Activated CD4-positive, alpha-beta T cell treated with anti-CD3 and anti-CD28 coated beads, Interleukin-2, amount 10 ng/mL, durations not matched to agents 24 days and 14 days (primary cell): ENCODE data around the gene PKIG. TPM values are rescaled to one million over a fixed set of nuclear protein-coding genes. Genes with fewer than 3 reads are reported as not detected.

Source experiments
- DNase-seq: peaks from one replicate; pipeline ENCODE4 v3.0.0; 2022
- H3K27ac Mint-ChIP-seq: one replicate; pipeline ENCODE4 v1.8.0; 2022; ENCODE audit warnings: mild to moderate bottlenecking, mixed read lengths
- H3K27me3 Mint-ChIP-seq: one replicate; pipeline ENCODE4 v1.8.0; 2022; ENCODE audit warnings: mixed read lengths
- H3K36me3 Mint-ChIP-seq: one replicate; pipeline ENCODE4 v1.8.0; 2022; ENCODE audit warnings: low read depth, mild to moderate bottlenecking, mixed read lengths
- H3K4me1 Mint-ChIP-seq: one replicate; pipeline ENCODE4 v1.8.0; 2021; ENCODE audit warnings: mixed read lengths
- H3K4me3 Mint-ChIP-seq: one replicate; pipeline ENCODE4 v1.8.0; 2022; ENCODE audit warnings: mild to moderate bottlenecking, moderate library complexity, mixed read lengths
- H3K9me3 Mint-ChIP-seq: one replicate; pipeline ENCODE4 v1.8.0; 2021; ENCODE audit warnings: mixed read lengths
- intact Hi-C: fragments of 100-400 bp; cut with micrococcal nuclease; formaldehyde crosslinking; loops from one replicate; pipeline ENCODE4 v1.15.1; 2023
- total RNA-seq: library from RNA; stranded (reverse); gene quantifications from 2 replicates; pipeline ENCODE4 v1.2.3, GENCODE V29; 2022

PKIG gene
- total RNA-seq, 1 donor from 2014 or later, result 1.7 TPM

DNA sequence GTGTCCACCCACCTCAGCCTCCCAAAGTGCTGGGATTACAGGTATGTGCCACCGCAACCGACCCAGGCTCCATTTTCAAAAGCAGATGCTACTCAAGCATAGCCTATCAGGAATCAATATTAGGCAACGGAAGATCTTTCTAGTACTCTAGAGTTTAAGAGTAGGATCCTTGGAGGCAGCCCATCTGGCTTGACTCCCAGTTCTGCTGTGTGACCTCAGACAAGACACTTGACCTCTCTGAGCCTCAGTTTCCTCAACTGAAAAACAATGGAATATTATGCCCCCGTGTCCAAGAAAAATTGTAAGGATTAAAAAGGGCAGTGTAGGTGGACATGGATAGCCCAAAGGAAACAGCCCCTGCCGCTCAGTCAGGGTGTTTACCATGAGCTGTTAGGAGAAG is 54.7 kb downstream of the PKIG start:
- H3K4me3 Mint-ChIP-seq, result no peak overlapping the region
- H3K27me3 Mint-ChIP-seq, result no peaks in the 10 kb centered on the region
- H3K36me3 Mint-ChIP-seq, result peaks cover 65% of the 10 kb centered on the region
- DNase-seq, result no peak
- H3K4me1 Mint-ChIP-seq, result peaks cover 19% of the 10 kb centered on the region
- intact Hi-C loops, result no loop called here
- peaks cover 6% of the 10 kb centered on the region for H3K9me3 Mint-ChIP-seq
- no peak overlapping the region for H3K27ac Mint-ChIP-seq

DNA sequence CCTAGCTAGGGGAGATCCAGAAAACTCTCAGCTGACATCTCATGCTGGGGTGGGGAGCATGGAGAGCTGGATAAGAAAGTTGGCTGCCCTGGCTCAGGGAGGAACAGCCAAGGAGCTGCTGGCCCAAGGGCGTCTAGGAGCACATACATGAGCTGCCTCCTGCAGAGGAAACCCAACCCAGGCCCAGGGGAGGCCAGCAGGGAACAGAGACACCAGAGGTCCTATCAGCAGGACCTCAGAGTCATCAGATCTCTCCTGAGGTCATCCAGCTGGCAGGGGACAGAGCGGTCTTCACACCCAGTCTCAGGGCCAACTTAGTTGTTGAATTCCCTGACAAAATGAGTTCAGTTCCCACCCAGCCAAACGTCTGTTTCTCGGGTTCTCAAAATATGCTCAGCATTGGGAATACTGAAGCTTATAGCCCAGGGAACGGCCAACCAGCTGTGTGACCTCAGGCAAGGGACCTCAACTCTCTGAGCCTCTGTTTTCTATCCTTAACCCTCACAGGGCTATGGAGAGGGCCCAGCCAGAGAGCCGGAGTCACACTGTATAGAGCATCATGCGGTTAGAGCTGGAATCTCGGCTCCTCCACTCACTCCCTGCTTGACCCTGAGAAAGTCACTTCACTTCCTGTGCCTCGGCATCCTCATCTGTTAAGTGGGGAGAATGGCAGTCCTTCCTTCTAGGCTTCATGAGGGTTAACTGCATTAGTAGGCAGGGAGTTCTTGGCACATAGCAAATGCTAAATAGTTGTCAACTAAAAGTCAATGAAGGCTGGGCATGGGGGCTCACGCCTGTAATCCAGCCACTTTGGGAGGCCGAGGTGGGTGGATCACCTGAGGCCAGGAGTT is 55.4 kb downstream of the PKIG start:
- Mint-ChIP-seq H3K27ac (no peak overlapping the region), H3K4me3 (no peak overlapping the region), H3K27me3 (no peaks in the 10 kb centered on the region), H3K4me1 (peaks cover 25% of the 10 kb centered on the region), H3K9me3 (peaks cover 6% of the 10 kb centered on the region), H3K36me3 (peaks cover 61% of the 10 kb centered on the region)
- no peak for DNase-seq
- intact Hi-C loops, result no loop called here

DNA sequence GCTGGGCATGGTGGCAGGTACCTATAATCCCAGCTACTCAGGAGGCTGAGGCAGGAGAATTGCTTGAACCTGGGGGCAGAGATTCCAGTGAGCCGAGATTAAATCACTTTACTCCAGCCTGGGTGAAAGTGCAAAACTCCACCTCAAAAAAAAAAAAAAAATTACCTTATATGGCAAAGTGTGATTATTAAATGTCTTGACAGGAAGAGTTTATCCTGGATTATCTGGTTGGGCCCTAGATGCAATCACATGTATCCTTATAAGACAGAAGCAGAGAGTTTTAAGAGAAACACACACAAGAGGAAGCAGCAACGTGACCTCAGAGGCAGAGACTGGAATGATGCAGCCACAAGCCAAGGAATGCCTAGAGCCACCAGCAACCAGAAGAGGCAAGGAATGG is 58.1 kb downstream of the PKIG start:
- H3K4me1 Mint-ChIP-seq, result peaks cover 43% of the 10 kb centered on the region
- peak overlapping the region; percentile 22 for H3K27ac Mint-ChIP-seq
- H3K36me3 Mint-ChIP-seq, result peaks cover 45% of the 10 kb centered on the region
- H3K27me3 Mint-ChIP-seq, result no peaks in the 10 kb centered on the region
- DNase-seq, result no peak
- H3K4me3 Mint-ChIP-seq, result no peak overlapping the region
- H3K9me3 Mint-ChIP-seq, result peaks cover 6% of the 10 kb centered on the region
- intact Hi-C loops, result loop anchor here (10.0 kb wide), 1 partner anchor 426 kb away; the partner anchor contains the start of gene OSER1

DNA sequence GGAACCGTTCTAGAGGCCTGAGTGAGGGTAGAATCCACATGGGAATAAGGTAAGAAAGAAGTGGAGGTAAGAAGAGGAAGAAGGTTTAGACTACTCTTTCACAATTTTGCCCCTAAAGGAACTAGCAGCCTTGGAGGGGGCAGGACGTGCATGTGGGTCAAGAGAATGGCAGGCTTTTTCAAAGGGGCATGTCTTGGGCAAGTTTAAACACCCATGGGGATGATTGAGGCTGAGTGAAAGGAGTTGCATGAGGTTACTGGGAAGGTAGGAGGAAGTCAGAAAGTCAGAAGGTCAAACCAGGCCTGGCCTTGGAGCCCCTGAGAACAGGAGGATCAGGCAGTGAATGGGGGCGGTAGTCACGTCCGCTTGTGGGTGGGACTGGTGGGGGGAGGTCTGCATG is 58.9 kb downstream of the PKIG start:
- H3K27me3 Mint-ChIP-seq, result no peaks in the 10 kb centered on the region
- H3K27ac Mint-ChIP-seq, result peak overlapping the region; percentile 78
- intact Hi-C loops, result loop anchor here (10.0 kb wide), 1 partner anchor 427 kb away; the partner anchor contains the start of gene OSER1
- peaks cover 37% of the 10 kb centered on the region for H3K36me3 Mint-ChIP-seq
- H3K9me3 Mint-ChIP-seq, result peaks cover 6% of the 10 kb centered on the region
- DNase-seq, result no peak
- peak overlapping the region; percentile 11 for H3K4me3 Mint-ChIP-seq
- peaks cover 50% of the 10 kb centered on the region for H3K4me1 Mint-ChIP-seq

DNA sequence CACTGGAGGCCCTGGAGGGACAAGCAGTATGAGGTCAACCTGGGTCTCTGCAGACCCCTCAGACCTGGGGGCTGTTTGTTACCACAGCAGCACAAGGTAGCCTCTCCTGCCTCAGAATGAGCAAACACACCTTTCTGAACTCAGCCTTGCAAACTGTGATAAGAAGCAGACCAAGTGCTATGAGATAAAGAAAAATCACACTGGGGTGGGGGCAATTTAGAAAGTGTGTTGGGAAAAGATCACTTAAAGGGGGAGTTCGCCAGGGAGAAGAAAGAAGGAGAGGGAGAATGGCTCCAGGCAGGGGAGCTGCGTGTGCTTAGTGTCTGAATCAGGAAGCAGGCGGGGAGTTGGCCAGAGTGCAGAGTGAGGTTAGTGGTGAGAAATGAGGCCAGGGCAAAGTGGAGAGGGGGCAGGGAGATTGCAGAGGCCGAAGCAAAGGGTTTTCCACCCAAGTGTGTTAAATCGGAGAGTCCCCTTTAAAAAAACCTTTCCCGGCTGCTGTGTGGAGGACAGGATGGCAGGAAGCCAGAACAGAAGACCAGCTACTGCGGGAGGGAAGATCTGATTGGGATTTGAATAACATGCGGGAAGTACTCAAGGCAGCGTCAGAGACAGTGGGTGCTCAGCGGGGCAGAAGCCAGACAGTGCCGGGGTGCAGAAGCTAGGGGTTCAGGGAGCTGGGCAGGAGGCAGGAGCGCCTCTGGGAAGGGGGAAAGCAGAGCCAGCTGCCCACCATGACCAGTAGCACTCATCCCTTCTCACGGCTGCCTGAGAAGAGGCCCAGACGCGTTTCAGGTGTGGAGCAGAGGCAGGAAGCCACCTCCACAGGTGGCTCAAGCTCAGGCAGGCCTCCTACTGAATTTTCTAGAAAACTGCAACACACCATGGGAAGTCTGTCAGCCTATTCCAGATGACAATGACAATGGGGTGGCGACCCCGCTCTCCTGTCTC is 60.1 kb downstream of the PKIG start:
- peak overlapping the region; percentile 92 for H3K27ac Mint-ChIP-seq
- DNase-seq, result peak; percentile 77

DNA sequence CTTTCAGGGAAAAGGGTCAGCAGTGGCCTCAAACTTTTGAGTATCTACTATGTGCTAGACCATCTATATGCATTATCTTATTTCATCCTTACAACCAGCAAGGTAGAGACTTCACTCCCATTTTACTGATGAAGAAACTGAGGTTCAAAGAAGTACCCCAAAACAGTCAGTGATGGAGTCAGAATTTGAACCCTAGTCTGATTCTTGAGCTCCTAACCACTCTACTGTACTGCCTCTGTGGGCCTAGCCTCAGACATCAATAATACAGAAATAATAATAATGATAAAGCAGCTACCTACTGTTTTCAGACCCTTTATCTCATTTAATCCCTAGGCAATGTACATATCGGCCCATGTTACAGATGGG is 60.8 kb downstream of the PKIG start:
- Mint-ChIP-seq H3K9me3 (peaks cover 6% of the 10 kb centered on the region), H3K27me3 (no peaks in the 10 kb centered on the region), H3K36me3 (peaks cover 26% of the 10 kb centered on the region), H3K4me1 (peaks cover 64% of the 10 kb centered on the region), H3K27ac (peak overlapping the region; percentile 92), H3K4me3 (peak overlapping the region; percentile 69)
- intact Hi-C loops, result loop anchor here (10.0 kb wide), 1 partner anchor 428 kb away; the partner anchor contains the start of gene OSER1
- no peak for DNase-seq

More for the DNA sequence above, 60.1 kb downstream of the PKIG start:
- H3K27me3 Mint-ChIP-seq, result no peaks in the 10 kb centered on the region
- peaks cover 29% of the 10 kb centered on the region for H3K36me3 Mint-ChIP-seq
- peaks cover 6% of the 10 kb centered on the region for H3K9me3 Mint-ChIP-seq
- H3K4me3 Mint-ChIP-seq, result peak overlapping the region; percentile 69
- H3K4me1 Mint-ChIP-seq, result peaks cover 59% of the 10 kb centered on the region
- intact Hi-C loops, result loop anchor here (10.0 kb wide), 1 partner anchor 428 kb away; the partner anchor contains the start of gene OSER1

DNA sequence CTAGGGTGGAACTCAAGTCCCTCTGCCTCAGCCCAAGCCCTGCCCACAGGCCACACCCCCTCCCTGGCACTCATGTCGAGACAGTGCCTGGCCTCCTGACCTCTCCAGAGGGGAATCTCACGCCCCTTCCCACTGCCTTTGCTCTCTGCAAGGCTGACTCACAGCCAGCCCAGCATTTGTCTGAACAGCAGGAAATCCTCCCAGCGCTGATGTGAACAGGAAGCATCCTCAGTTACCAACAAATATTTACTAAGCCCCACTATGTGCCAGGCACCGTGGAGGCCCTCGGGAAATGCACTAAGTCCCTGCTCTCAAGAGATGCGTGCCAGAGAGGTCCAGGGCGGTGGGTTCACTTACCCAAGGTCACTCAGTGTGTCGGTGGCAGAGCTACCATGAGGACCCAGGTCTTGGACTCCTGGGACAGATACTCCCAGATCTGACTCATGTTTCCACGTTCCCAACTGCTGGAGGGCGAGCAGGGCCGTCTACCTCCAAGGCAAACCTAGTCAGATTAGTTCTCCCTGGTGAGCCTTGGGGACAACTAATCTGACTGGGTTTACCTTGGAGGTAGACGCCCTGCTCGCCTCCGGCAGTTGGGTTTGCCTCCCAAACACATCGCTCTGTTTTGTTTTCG is 61.3 kb downstream of the PKIG start:
- DNase-seq, result peak; percentile 85
- intact Hi-C loops, result loop anchor here (10.0 kb wide), 1 partner anchor 429 kb away; the partner anchor contains the start of gene OSER1
- Mint-ChIP-seq H3K4me3 (peak overlapping the region; percentile 69), H3K27me3 (no peaks in the 10 kb centered on the region), H3K4me1 (peaks cover 67% of the 10 kb centered on the region), H3K36me3 (peaks cover 23% of the 10 kb centered on the region), H3K9me3 (peaks cover 3% of the 10 kb centered on the region), H3K27ac (peak overlapping the region; percentile 92)

DNA sequence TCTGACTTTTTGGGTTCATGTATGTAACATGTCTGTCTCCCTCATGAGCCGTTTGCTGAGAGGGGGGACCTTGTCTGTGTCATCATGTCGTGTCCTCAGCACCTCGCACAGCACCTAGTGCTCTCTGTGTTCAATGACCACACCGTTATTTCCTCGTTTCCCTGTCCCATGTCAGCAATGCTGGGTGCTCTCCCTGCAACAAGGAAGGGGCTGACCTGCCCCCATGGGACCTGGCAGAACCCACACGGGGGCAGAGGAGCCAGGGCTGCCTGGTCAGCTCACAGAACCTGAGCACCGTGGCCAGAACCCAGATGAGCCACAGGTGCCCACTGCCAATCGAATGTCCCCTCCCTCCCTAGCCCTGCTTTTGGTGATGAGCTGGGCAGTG is 61.8 kb downstream of the PKIG start:
- intact Hi-C loops, result loop anchor here (10.0 kb wide), 1 partner anchor 429 kb away; the partner anchor contains the start of gene OSER1
- DNase-seq, result peak; percentile 62

DNA sequence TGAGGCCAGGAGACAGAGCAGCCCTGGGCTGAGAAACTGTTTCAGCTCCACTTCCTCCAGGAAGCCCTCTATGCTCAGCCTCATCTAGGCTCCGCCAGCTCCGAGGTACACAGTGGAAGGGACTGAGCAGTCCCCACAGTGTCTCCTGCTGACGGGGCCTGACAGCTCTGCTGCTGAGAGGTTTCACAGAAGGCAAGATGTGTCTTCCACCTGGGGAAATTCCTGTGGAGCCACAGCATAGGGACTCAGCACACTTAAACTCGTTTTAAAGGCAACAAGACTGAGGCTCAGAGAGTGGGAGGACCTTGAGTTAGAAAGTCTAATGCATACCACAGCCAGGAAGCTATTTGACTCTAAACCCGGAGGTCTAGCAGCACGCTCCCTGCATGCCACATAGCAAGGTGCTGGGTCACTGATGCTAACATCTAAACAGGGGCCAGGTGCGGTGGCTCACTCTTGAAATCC is 62.3 kb downstream of the PKIG start:
- H3K4me3 Mint-ChIP-seq, result peak overlapping the region; percentile 39
- peaks cover 73% of the 10 kb centered on the region for H3K4me1 Mint-ChIP-seq
- no peaks in the 10 kb centered on the region for H3K9me3 Mint-ChIP-seq
- intact Hi-C loops, result loop anchor here (10.0 kb wide), 1 partner anchor 430 kb away; the partner anchor contains the start of gene OSER1
- no peaks in the 10 kb centered on the region for H3K27me3 Mint-ChIP-seq
- peaks cover 16% of the 10 kb centered on the region for H3K36me3 Mint-ChIP-seq
- peak; percentile 87 for DNase-seq
- peak overlapping the region; percentile 92 for H3K27ac Mint-ChIP-seq

More for the DNA sequence above, 61.8 kb downstream of the PKIG start:
- Mint-ChIP-seq H3K27ac (peak overlapping the region; percentile 92), H3K27me3 (no peaks in the 10 kb centered on the region), H3K9me3 (no peaks in the 10 kb centered on the region), H3K4me3 (peak overlapping the region; percentile 39), H3K4me1 (peaks cover 72% of the 10 kb centered on the region), H3K36me3 (peaks cover 19% of the 10 kb centered on the region)

DNA sequence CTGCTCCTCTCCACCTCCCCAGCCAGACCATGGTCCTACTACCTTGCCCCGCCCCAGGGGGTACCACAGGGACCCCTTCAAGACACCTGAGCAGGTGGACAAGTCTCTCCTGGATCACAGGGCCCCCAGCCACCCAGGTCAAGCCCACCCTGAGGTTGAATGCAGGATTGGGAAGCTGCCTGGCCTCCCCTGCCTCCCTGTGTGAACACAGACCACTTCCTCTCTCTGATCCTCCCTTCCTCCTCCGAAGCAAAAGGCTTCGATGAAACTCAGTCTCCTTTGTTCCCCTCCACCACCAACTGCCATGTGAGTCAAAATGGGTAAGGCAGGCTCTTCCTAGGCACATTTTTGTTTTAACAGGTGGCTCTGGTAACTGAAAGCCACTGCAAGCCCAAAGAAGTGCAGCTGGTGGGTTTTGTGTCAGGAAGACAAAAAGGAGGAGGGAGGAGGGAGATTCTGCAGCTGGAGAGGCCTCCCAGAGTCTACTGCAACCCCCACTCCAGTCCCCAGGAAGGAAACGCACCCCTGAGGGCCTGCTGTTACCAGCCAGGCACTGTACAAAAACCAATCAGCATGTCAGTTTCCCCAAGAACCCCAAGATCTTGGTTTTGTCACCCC is 63.8 kb downstream of the PKIG start:
- intact Hi-C loops, result loop anchor here (1.0 to 10.0 kb wide), 3 partner anchors 93 to 431 kb away; partner anchors contain the start of genes OSER1 and STK4
- peak overlapping the region; percentile 93 for H3K27ac Mint-ChIP-seq
- peaks cover 8% of the 10 kb centered on the region for H3K36me3 Mint-ChIP-seq
- H3K9me3 Mint-ChIP-seq, result no peaks in the 10 kb centered on the region
- peak overlapping the region; percentile 64 for H3K4me3 Mint-ChIP-seq
- H3K27me3 Mint-ChIP-seq, result no peaks in the 10 kb centered on the region
- DNase-seq, result peak; percentile 82
- peaks cover 80% of the 10 kb centered on the region for H3K4me1 Mint-ChIP-seq

DNA sequence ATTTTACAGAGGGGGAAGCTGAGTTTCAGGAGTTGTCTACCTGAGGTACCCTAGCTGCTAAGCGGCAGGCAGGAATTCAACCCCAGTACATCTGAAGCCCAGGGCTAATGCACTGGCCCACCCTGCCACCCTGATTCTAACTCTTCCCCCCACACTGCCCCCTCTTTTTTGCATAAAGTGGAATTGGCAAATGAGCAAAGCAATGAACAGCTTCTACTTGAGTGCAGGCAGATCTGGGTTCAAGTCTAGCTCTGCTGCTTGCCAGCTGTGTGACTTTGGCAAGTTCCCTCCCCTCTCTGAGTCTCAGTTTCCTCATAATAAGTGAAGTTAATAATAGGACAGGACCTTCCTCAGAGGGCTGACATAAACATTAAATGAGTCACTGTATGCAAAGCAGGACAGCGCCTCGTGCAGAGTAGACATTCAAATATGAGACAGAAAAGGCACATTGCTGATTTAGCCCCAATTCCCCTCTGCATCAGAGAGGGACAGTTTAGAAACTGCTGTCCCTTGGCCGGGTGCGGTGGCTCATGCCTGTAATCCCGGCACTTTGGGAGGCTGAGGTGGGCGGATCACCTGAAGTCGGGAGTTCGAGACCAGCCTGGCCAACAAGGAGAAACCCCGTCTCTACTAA is 64.4 kb downstream of the PKIG start:
- Mint-ChIP-seq H3K27ac (peak overlapping the region; percentile 93), H3K36me3 (peaks cover 4% of the 10 kb centered on the region), H3K4me3 (peak overlapping the region; percentile 64), H3K4me1 (peaks cover 77% of the 10 kb centered on the region), H3K9me3 (no peaks in the 10 kb centered on the region), H3K27me3 (no peaks in the 10 kb centered on the region)
- intact Hi-C loops, result loop anchor here (1.0 to 10.0 kb wide), 3 partner anchors 93 to 432 kb away; partner anchors contain the start of genes OSER1 and STK4
- no peak for DNase-seq

DNA sequence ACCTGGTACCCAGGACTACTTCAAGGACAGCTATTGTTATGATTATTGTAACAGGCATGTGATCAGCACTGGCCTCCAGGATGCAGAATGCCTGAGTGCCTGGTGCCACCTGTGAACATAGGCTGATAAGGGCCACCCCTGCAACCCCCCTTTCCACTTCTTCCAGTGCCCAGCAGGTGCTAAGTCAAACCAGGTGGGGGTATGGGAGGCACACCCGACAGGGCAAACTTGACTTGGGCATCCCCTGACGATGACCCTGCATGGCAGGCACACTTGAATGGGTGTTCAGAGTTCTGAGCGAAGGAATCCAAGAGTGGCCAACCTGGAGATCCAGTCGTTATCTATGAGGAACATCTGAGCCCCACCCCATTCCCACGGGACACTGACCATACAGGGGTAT is 65.7 kb downstream of the PKIG start:
- peak overlapping the region; percentile 93 for H3K27ac Mint-ChIP-seq
- H3K36me3 Mint-ChIP-seq, result peaks cover 5% of the 10 kb centered on the region
- H3K4me1 Mint-ChIP-seq, result peaks cover 70% of the 10 kb centered on the region
- no peaks in the 10 kb centered on the region for H3K9me3 Mint-ChIP-seq
- intact Hi-C loops, result loop anchor here (10.0 kb wide), 1 partner anchor 433 kb away; the partner anchor contains the start of gene OSER1
- no peaks in the 10 kb centered on the region for H3K27me3 Mint-ChIP-seq
- DNase-seq, result no peak
- H3K4me3 Mint-ChIP-seq, result no peak overlapping the region
